Measurements from ENCODE around the gene GPC6. TPM values are rescaled to one million over a fixed set of nuclear protein-coding genes. Genes with fewer than 3 reads are reported as not detected.

The GPC6 gene
- polyA plus RNA-seq, 4 donors = 47.9 to 66.1 (median 61.3) TPM

GRCh38 chr13:94248454-94249228, 1022.0 kb downstream of the GPC6 start:
- DNase-seq (ENCODE audit: low read depth in 4 of 4, low spot score in 2 of 4) = no peak

GRCh38 chr13:94249512-94249911, 1022.9 kb downstream of the GPC6 start:
- DNase-seq (ENCODE audit: low read depth in 4 of 4, low spot score in 2 of 4) = no peak

GRCh38 chr13:94251831-94252608, 1025.4 kb downstream of the GPC6 start:
- no peak for DNase-seq (ENCODE audit: low read depth in 4 of 4, low spot score in 2 of 4)

GRCh38 chr13:94254737-94255136, 1028.1 kb downstream of the GPC6 start:
- DNase-seq (ENCODE audit: low read depth in 4 of 4, low spot score in 2 of 4) = no peak

- DNase-seq (ENCODE audit: low read depth in 4 of 4, low spot score in 2 of 4) = no peak
Measured at GRCh38 chr13:94256721-94257120, 1030.1 kb downstream of the GPC6 start.

GRCh38 chr13:94259984-94260383, 1033.4 kb downstream of the GPC6 start:
- no peak for DNase-seq (ENCODE audit: low read depth in 4 of 4, low spot score in 2 of 4)

GRCh38 chr13:94261163-94261562, 1034.6 kb downstream of the GPC6 start:
- no peak for DNase-seq (ENCODE audit: low read depth in 4 of 4, low spot score in 2 of 4)

- no peak for DNase-seq (ENCODE audit: low read depth in 4 of 4, low spot score in 2 of 4)
Measured at GRCh38 chr13:94263038-94263437, 1036.4 kb downstream of the GPC6 start.

- DNase-seq (ENCODE audit: low read depth in 4 of 4, low spot score in 2 of 4) = no peak
Measured at GRCh38 chr13:94267581-94268366, 1041.2 kb downstream of the GPC6 start.

GRCh38 chr13:94268661-94269060, 1042.1 kb downstream of the GPC6 start:
- DNase-seq (ENCODE audit: low read depth in 4 of 4, low spot score in 2 of 4) = no peak

GRCh38 chr13:94269557-94269956, 1043.0 kb downstream of the GPC6 start:
- DNase-seq (ENCODE audit: low read depth in 4 of 4, low spot score in 2 of 4) = no peak

GRCh38 chr13:94270556-94270955, 1043.9 kb downstream of the GPC6 start:
- no peak for DNase-seq (ENCODE audit: low read depth in 4 of 4, low spot score in 2 of 4)

GRCh38 chr13:94272038-94272437, 1045.4 kb downstream of the GPC6 start:
- DNase-seq (ENCODE audit: low read depth in 4 of 4, low spot score in 2 of 4) = no peak

- no peak for DNase-seq (ENCODE audit: low read depth in 4 of 4, low spot score in 2 of 4)
Measured at GRCh38 chr13:94280349-94280748, 1053.7 kb downstream of the GPC6 start.

- DNase-seq (ENCODE audit: low read depth in 4 of 4, low spot score in 2 of 4) = no peak
Measured at GRCh38 chr13:94280845-94281244, 1054.2 kb downstream of the GPC6 start.

- DNase-seq (ENCODE audit: low read depth in 4 of 4, low spot score in 2 of 4) = no peak
Measured at GRCh38 chr13:94286581-94286980, 1060.0 kb downstream of the GPC6 start.

- DNase-seq (ENCODE audit: low read depth in 4 of 4, low spot score in 2 of 4) = no peak
Measured at GRCh38 chr13:94291631-94292322, 1065.2 kb downstream of the GPC6 start.

GRCh38 chr13:94292323-94292640, 1065.7 kb downstream of the GPC6 start:
- DNase-seq (ENCODE audit: low read depth in 4 of 4, low spot score in 2 of 4) = no peak

GRCh38 chr13:94296471-94296870, 1069.9 kb downstream of the GPC6 start:
- no peak for DNase-seq (ENCODE audit: low read depth in 4 of 4, low spot score in 2 of 4)

GRCh38 chr13:94298346-94298745, 1071.7 kb downstream of the GPC6 start:
- no peak for DNase-seq (ENCODE audit: low read depth in 4 of 4, low spot score in 2 of 4)

GRCh38 chr13:94300401-94300800, 1073.8 kb downstream of the GPC6 start:
- no peak for DNase-seq (ENCODE audit: low read depth in 4 of 4, low spot score in 2 of 4)
